ENCODE data around the gene MYO3A. TPM values are rescaled to one million over a fixed set of nuclear protein-coding genes. Genes with fewer than 3 reads are reported as not detected.

The MYO3A gene
- total and polyA plus RNA-seq, 2 donors (not counting 1 experiment from before 2014, with no cell fraction given): 0.27 to 1.4 TPM

DNA sequence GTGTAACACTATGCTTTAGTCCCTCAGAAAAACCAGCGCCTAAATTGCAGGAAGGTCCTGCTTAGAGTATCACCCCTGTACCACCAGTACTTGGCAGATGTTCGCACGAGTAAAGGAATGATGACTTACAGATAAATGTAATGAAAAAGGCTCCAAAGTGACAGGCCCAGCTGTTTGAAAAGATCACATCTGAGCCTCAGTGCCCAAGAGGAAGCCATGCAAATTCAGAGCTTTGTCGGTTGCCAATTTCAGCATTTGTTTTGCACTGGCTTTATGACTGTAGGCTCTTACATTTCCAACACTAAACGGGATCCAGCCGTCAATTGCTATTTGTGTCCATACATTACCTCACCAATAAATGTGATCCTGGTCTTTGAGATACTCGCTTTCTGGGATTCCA, 222.0 kb downstream of the MYO3A start:
- ATAC-seq (ENCODE audit: low read depth): no peak
- Mint-ChIP-seq H3K27ac (no peak overlapping the region), H3K4me1 (peaks cover 4% of the 10 kb centered on the region), H3K9me3 (ENCODE audit: insufficient read depth) (no peaks in the 10 kb centered on the region), H3K27me3 (peaks cover 6% of the 10 kb centered on the region), H3K4me3 (no peak overlapping the region)
- Histone ChIP-seq H3K4me1 (ENCODE audit: control insufficient read depth in 2 of 2, insufficient read depth in 2 of 2, low read length in 2 of 2) (no peaks in the 10 kb centered on the region), H3K4me3 (ENCODE audit: control extremely low read depth in 1 of 5, extremely low read depth in 1 of 5, insufficient read depth in 1 of 5, low read depth in 2 of 5, low read length in 4 of 5) (no peak overlapping the region), H3K9me3 (ENCODE audit: control extremely low read depth in 1 of 3, control insufficient read depth in 2 of 3, insufficient read depth in 1 of 3, low read length in 2 of 3) (no peaks in the 10 kb centered on the region), H3K36me3 (replicated peaks in 1 of 2; ENCODE audit: control extremely low read depth in 1 of 2, control insufficient read depth in 1 of 2, extremely low read depth in 1 of 2, insufficient read depth in 2 of 2, low read length in 1 of 2) (no peaks in the 10 kb centered on the region), H3K27ac (ENCODE audit: low read length in 2 of 2) (no peak overlapping the region), H4K20me1 (ENCODE audit: control insufficient read depth, insufficient read depth, low read length, poor library complexity, severe bottlenecking) (no peaks in the 10 kb centered on the region), H3K4me2 (replicated peaks; ENCODE audit: low read depth, low read length, poor library complexity, severe bottlenecking) (no peak overlapping the region), H2AFZ (ENCODE audit: insufficient read depth, low read depth, low read length, poor library complexity, severe bottlenecking) (no peak overlapping the region), H3K79me2 (ENCODE audit: control insufficient read depth, insufficient read depth, low read length) (no peaks in the 10 kb centered on the region), H3K27me3 (replicated peaks in 1 of 4; ENCODE audit: control extremely low read depth in 1 of 4, control insufficient read depth in 3 of 4, insufficient read depth in 4 of 4, low read length in 3 of 4) (peaks cover 0 to 2% (median 0%) of the 10 kb centered on the region in 4 experiments), H3K9ac (ENCODE audit: low read length) (no peak overlapping the region)
- ChIA-PET CTCF (no interaction called here), POLR2A (no interaction called here)
- 91% methylated on average over 1 of the region's 7 CpGs for WGBS (ENCODE audit: insufficient coverage)
- intact Hi-C loops (cut with micrococcal nuclease): no loop called here
- no peak for TF ChIP-seq EZH2 (IDR thresholded peaks at IDR 0.05; ENCODE audit: borderline replicate concordance, insufficient read depth, low read depth, low read length, poor library complexity, severe bottlenecking)
- TF ChIP-seq, protein P1, sequence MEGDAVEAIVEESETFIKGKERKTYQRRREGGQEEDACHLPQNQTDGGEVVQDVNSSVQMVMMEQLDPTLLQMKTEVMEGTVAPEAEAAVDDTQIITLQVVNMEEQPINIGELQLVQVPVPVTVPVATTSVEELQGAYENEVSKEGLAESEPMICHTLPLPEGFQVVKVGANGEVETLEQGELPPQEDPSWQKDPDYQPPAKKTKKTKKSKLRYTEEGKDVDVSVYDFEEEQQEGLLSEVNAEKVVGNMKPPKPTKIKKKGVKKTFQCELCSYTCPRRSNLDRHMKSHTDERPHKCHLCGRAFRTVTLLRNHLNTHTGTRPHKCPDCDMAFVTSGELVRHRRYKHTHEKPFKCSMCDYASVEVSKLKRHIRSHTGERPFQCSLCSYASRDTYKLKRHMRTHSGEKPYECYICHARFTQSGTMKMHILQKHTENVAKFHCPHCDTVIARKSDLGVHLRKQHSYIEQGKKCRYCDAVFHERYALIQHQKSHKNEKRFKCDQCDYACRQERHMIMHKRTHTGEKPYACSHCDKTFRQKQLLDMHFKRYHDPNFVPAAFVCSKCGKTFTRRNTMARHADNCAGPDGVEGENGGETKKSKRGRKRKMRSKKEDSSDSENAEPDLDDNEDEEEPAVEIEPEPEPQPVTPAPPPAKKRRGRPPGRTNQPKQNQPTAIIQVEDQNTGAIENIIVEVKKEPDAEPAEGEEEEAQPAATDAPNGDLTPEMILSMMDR (IDR thresholded peaks at IDR 0.05): no peak
- DNase-seq: no peak

DNA sequence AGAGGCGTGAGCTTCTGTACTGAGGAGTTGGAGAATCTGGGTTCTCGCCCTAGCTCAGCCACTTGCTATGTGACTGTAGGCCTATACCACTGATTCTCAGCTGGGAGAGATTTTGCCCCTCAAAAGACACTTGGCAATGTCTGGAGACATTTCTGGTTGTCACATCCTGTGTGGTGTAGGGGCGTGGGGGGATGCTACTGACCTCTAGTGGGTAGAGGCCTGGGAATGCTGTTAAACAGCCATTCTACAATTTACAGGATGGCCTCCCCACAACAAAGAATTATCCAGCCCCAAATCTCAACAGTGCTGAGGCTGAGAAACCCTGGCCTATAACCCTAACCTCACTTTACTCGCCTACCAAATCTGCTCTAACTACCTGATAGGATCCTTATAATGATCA, 223.7 kb downstream of the MYO3A start:
- Mint-ChIP-seq H3K9me3 (ENCODE audit: insufficient read depth) (no peaks in the 10 kb centered on the region), H3K27me3 (no peaks in the 10 kb centered on the region), H3K27ac (no peak overlapping the region), H3K4me3 (no peak overlapping the region), H3K4me1 (peaks cover 4% of the 10 kb centered on the region)
- ATAC-seq (ENCODE audit: low read depth): no peak
- no peaks in the 10 kb centered on the region for H4K20me1 ChIP-seq (ENCODE audit: control insufficient read depth, insufficient read depth, low read length, poor library complexity, severe bottlenecking)
- POLR2A ChIA-PET: no interaction called here
- H3K9me3 ChIP-seq (ENCODE audit: control extremely low read depth in 1 of 3, control insufficient read depth in 2 of 3, insufficient read depth in 1 of 3, low read length in 2 of 3): no peaks in the 10 kb centered on the region
- H3K4me3 ChIP-seq (ENCODE audit: control extremely low read depth in 1 of 5, extremely low read depth in 1 of 5, insufficient read depth in 1 of 5, low read depth in 2 of 5, low read length in 4 of 5): no peak overlapping the region
- no peak overlapping the region for H2AFZ ChIP-seq (ENCODE audit: insufficient read depth, low read depth, low read length, poor library complexity, severe bottlenecking)
- H3K9ac ChIP-seq (ENCODE audit: low read length): no peak overlapping the region
- H3K27ac ChIP-seq (ENCODE audit: low read length in 2 of 2): no peak overlapping the region
- no peaks in the 10 kb centered on the region for H3K4me1 ChIP-seq (ENCODE audit: control insufficient read depth in 2 of 2, insufficient read depth in 2 of 2, low read length in 2 of 2)
- no peak overlapping the region for H3K4me2 ChIP-seq (replicated peaks; ENCODE audit: low read depth, low read length, poor library complexity, severe bottlenecking)
- WGBS (ENCODE audit: insufficient coverage): 73% methylated on average over 2 of the region's 4 CpGs
- CTCF ChIA-PET: interaction anchor here (1.7 kb wide), 1 partner anchor 283 kb away, joined by 6 read pairs; no protein-coding TSS in a partner anchor
- H3K36me3 ChIP-seq (replicated peaks in 1 of 2; ENCODE audit: control extremely low read depth in 1 of 2, control insufficient read depth in 1 of 2, extremely low read depth in 1 of 2, insufficient read depth in 2 of 2, low read length in 1 of 2): no peaks in the 10 kb centered on the region
- intact Hi-C loops (cut with micrococcal nuclease): no loop called here
- H3K27me3 ChIP-seq (replicated peaks in 1 of 4; ENCODE audit: control extremely low read depth in 1 of 4, control insufficient read depth in 3 of 4, insufficient read depth in 4 of 4, low read length in 3 of 4): peaks cover 0 to 2% (median 0%) of the 10 kb centered on the region in 4 experiments
- no peak for DNase-seq
- TF ChIP-seq, protein P1 (IDR thresholded peaks at IDR 0.05): no peak
- no peak for TF ChIP-seq EZH2 (IDR thresholded peaks at IDR 0.05; ENCODE audit: borderline replicate concordance, insufficient read depth, low read depth, low read length, poor library complexity, severe bottlenecking)
- H3K79me2 ChIP-seq (ENCODE audit: control insufficient read depth, insufficient read depth, low read length): no peaks in the 10 kb centered on the region

Data from B cell (primary cell).